SIG-M5 treated with dmso at 0.1 percent for 504 hours (cell line): ENCODE data around the gene PTGER3.
"Not testable (repeated sequence)": the region's sequence is repeated elsewhere in the genome, so short reads cannot be mapped to it uniquely, and the experiment has no call there.

Experiments
- DNase-seq: peaks from one replicate; lab custom pipeline; 2025; ENCODE audit not compliant: unreplicated experiment; lab: John Stamatoyannopoulos, UW

The PTGER3 gene

GRCh38 chr1:70961374-70961975 lies 86.1 kb downstream of the PTGER3 start:
- no peak for DNase-seq

DNA sequence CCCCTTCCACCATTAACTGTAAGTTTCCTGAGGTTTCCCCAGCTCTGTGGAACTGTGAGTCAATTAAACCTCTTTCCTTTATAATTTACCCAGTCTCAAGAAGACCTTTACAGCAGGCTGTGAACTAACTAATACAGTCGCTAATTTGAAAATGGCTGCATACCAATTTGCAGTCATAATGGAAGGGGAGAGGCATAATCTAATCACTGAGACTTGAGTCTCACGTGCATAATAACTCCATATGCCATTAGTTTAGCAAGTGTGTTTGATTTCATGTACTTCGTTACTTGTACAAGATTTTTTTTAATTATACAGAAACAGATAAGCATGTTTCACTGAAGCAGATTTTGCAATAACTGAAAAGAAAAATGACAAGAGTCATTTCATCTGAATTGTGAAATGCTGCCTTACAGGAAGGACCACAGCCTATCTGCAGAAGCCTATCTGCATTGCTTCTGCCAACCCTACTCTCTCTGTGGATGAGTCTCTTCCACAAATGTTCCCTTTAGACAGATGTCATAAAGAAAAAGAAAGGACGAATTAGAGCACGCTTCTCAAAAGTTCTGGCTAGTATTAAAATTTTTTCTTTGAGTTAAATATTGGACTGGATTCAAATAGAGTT lies 99.1 kb downstream of the PTGER3 start:
- no peak for DNase-seq

- DNase-seq: no peak
These were observed 99.8 kb downstream of the PTGER3 start for GRCh38 chr1:70947835-70948234.

GRCh38 chr1:70945676-70946075 lies 101.9 kb downstream of the PTGER3 start:
- no peak for DNase-seq

DNA sequence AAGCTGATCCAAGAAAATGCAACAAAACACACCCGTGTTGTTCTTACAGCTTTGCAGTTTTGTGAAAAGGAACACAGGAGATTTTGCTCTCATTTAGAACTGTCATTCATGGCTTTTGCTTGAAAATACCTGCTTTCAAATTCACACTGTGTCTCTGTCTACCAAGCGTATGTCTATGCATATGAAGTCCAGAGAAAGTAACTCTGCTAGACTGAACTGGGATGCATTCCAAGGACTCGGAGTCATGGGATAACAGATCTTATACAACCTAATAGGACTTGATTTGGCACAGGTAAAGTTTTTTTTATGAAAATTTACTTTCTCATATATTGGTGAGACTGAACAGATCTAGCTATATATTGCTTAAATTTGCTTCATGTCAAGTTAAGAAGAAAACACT lies 102.4 kb downstream of the PTGER3 start:
- DNase-seq: no peak

GRCh38 chr1:70941563-70941962 lies 106.1 kb downstream of the PTGER3 start:
- no peak for DNase-seq

- DNase-seq: not testable (repeated sequence)
These were observed 107.2 kb downstream of the PTGER3 start for GRCh38 chr1:70940398-70940797.

GRCh38 chr1:70934194-70934961 lies 113.2 kb downstream of the PTGER3 start:
- no peak for DNase-seq

DNA sequence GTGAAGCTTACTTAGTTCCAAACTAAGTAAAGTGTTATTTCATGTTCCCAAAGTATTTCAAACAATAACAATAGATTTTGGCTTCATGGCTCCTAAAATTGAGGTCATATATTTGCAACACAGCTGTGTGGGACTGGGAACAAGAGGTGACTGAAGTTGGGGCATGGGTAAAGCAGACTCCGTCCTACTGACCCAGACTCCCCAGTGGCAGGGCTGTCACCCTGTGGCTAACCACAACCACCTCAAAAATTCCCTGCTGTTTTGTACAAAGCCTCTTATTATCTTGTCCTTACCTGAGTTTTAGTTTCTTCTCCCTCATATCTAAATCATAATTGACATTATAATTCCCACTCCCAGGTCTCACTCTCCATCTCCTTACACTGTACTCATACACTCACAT lies 117.6 kb downstream of the PTGER3 start:
- DNase-seq: no peak

DNA sequence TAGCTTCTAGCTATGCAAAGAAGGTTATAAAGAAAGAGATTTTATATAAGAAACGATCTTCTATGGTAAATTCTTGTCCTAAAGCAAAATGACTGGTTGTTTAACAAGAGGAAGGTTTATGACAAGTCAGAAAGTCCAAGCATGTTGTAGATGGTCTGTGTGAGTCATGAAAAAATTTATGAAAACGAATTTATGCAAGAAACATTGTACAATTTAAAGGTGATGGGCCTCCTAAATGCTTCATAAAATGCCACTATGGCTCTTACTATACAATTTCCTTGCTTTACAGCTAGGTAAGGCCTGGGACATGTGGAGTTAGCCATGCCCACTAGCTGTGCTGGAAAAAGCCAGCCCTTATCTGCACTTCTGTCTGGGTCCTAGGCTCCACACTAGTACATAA lies 125.4 kb downstream of the PTGER3 start:
- DNase-seq: no peak
